NCI-H2227 treated with DMSO at 0.1 percent for 48 hours (cell line): Measurements from ENCODE around the gene CHST5.
"Not testable (repeated sequence)": the region's sequence is repeated elsewhere in the genome, so short reads cannot be mapped to it uniquely, and the experiment has no call there.

Experiments
- DNase-seq: peaks from one replicate; lab custom pipeline; 2025; lab: John Stamatoyannopoulos, UW

The CHST5 gene

DNA sequence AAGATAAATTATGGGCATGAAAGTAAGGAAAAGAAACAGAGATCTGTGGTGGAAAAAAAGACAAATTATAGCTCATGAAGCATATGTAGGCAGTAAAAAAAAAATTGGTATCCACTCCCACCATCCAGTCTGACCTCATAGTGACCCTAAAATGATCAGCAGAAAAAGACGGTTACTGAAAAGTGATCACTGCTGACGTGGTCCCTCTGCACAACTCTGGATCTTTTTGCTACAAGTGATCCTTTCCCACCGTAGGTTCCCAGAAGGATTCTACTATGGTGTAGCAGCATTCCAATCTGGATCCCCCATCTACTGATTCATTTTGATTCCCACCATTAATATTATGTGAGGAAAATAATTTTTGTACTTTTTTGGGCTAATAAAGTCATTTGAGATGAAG is 29.8 kb downstream of the CHST5 start:
- DNase-seq = no peak

DNA sequence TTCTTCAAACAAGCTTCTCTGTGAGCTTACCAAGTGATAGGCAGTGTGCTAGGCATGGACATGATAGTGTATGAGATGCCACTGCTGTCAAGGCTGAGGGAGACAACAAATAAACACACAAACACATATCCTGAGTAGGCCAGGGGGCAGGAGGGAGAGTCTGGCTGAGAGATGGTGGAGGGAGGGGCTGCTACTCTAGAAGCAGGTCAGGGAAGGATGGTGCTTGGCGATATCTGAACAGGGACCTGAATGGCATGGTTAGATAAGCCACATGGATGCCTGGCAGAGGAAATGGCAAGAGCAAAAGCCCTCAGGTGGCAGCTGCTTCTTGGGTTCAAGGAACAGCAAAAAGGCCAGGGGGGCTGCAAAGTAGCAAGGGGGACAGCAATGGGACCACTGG is 32.1 kb downstream of the CHST5 start:
- no peak for DNase-seq

DNA sequence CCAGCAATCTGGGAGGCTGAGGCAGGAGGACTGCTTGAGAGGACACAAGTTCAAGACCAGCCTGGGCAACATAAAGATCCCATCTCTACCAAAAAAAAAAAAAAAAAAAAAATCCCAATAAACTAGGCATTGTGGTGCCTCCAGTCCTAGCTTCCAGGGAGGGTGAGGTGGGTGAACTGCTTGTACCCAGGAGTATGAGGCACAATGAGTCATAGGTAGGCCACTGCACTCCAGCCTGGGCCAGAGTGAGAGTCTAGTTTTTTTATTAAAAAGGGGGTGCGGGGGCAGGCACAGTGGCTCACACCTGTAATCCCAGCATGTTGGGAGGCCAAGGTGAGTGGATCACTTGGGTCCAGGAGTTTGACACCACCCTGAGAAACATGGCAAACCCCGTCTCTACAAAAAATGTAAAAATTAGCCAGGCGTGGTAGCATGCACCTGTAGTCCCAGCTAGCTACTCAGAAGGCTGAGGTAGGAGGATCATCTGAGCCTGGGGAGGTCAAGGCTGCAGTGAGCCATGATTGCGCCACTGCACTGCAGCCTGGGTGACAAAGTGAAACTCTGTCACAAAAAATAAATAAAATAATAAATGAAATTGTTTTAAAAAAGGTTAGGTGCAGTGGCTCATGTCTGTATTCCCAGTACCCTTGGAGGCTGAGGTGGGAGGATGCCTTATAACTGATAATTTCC is 32.8 kb downstream of the CHST5 start:
- no peak for DNase-seq

DNA sequence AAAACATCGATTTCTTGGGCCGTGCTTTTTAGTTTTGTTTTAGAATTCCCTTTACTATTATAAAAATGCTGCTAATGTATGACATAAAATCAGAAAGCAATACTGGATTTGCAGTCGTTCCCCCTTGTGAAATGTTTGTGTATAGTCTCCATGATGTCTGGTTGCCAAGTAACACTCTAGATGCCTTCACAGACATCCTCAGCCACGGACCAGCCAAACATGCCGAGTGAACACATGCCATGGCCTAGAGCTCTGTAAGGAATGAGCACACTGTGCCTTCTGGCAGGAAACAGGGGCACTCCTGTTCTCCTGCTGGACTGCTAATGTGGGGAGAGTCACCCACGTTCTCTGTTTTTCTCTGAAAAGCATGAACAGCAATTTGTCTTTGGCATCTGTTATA is 34.1 kb downstream of the CHST5 start:
- DNase-seq = not testable (repeated sequence)

DNA sequence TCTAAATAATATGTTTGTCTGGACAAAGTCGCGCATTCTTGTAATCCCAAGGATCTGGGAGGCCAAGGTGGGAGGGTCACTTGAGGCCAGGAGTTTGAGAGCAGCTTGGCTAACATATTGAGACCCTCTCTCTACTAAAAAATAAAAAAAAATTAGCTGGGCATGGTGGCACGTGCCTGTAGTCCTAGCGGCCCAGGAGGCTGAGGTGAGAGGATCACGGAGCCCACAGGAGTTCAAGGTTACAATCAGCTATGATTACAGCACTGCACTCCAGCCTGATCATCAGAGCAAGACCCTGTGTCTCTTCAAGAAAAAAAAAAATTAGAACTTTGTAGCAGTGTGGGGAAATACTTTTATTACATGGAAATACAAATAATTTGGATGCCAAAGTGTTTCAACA is 34.5 kb downstream of the CHST5 start:
- no peak for DNase-seq

DNA sequence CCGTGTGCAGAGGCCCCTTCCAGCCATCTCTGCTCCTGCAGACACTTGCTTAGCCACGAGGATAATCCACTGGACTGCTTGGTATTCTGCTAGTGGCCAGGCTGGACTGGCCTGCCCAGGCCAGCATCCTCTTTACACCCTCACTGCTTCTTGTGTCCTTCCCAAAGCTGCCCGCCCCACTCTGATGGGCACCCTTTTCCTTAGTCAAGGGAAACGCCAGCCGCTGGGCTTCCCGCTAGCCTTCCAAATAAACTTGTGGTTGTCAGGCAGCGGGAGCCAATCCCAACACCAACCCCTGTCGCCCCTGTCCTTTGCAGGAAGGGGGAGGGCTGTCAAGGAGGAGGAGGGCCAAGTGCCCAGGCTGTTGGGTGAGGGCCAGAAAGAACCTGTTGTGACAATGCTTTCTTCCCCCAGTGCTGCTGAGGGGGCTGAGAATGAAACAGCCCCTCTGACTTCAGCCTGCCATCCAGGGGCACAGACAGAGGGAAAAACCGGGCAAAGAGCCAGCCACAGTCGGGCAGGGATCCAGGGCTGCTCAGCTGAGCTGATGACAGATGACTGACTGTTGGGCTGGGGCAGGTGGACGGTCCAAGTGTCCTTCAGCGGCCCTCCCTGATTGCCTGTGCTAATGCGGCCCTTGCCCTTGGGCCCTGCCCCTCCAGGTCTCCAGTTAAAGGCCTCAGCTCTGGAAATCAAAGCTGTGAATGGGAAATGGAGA is 37.1 kb downstream of the CHST5 start:
- not testable (repeated sequence) for DNase-seq

DNA sequence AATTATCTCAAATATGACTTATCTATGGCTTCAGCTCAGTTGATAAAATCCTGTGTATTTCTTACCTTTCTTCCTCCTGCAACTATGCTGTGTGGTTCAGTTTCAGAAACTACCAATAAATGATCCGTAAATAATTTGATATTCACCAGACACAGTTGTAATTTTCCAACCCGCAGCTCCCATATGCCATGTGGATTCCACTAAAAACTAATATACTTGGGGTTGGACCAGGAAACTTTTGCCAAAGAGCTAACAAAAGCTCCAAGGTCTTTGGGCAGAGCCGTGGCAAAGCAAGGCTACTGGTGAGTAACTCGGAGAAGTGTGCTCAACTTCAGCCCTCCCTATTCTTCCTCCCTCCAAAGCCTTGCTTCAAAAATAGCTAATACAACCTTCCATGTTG is 38.4 kb downstream of the CHST5 start:
- no peak for DNase-seq

DNA sequence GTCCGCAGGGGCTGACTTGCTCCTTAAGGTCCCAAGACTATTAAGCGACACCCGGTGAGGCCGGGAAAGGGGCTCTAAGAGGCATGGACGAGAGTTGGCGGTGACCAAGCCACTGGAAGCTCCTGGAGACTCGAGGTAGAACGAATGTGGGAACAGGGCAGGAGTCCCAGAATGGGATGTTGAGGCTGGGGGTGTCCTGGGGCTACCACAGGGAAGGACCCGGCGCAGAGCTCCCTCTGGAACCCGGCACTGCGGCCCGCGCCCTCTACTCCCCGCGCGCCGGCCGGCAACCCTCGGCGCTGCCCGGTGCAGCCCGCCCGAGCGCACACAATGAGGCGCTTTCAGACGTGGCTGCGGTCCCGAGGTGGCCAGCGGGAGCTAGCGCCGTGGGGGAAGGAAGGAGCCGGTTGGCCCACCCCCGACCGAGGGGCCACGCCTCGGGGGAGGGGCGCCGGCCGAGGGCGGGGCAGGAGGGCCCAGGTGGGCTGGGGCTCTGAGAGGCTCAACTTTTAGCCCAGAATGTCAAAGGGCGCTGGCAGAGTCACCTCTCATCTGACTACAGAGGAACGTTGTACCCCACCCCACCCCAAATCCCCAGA is 40.7 kb downstream of the CHST5 start, which contains the start of gene CHST6:
Gene CHST6, minus strand, starts transcription at position 366 of the 599 bp plus-strand sequence. CDS start 15,613 bp downstream, outside the sequence.
- DNase-seq = no peak

DNA sequence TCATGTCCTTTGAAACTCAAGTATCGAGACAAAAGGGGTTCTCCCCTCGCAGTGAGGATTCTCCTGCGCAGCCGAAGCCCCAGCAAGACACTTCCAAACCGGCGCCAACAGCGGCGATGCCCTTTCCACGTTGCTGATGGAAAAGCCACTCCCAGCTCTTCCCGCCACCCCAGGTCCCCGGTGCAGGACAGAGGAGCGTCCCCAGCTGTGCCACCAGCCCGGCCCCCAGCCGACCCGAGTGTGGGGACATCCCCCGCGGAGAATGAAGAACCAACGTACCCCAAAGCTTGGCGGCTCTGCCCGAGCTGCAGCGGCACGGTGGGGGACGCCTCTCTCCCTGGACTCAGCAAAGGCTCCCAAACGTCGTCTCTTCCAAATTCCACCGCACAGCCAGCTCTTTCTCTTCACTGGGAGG is 41.2 kb downstream of the CHST5 start:
- DNase-seq = no peak

DNA sequence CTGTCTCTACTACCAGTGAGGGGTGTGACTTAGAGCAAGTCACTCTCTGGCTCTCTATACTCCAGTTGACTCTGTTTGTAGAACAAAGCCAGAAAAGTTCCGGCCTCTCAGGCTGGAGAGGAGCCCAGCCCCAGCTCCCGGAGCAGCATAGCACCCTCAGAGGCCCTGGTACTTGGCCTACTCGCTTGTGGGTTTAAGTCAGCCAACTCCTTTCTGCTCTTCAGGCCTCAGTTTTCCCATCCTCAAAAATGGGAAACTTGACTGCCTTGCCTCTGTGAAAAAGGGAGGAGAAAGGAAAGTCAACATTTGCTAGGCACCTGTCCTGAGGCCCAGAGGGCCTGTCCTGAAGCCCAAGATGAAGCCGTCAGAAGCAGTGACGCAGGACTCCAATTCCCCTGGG is 41.7 kb downstream of the CHST5 start:
- DNase-seq = no peak

DNA sequence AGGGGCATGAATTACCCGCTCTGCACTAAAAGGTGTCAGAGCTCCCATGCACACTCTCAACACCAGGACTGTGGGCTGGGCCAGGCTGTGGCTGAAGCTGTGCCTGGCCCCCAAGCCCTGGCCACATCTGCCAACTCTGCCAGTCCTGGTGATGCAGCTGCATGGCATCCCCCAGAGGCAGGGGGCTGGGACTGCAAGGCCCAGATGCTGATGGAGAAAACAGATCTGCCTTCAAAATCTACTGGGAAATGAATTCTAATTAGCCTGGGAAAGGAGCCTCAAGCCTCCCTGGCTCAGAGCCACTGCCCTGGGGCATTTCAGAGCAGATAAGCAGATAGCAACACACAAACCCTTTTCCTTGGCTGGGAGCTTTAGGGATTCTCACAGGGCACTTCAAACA is 44.0 kb downstream of the CHST5 start:
- no peak for DNase-seq

DNA sequence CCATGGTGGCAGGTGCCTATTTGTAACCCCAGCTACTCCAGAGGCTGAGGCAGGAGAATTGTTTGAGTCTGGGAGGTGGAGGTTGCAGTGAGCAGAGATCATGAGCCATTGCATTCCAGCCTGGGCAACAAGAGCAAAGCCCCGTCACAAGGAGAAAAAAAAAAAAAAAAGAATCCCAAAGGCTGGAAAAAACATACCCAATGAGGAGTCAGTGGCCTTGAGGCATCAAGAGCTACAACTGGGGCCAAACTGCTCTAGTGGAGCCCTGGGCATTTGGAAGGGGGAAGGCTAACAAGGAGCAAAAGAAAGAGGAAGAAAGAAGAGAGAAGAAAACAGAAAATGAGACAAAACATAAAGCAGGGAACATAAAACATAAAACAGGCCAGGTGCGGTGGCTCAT is 47.6 kb downstream of the CHST5 start:
- no peak for DNase-seq

DNA sequence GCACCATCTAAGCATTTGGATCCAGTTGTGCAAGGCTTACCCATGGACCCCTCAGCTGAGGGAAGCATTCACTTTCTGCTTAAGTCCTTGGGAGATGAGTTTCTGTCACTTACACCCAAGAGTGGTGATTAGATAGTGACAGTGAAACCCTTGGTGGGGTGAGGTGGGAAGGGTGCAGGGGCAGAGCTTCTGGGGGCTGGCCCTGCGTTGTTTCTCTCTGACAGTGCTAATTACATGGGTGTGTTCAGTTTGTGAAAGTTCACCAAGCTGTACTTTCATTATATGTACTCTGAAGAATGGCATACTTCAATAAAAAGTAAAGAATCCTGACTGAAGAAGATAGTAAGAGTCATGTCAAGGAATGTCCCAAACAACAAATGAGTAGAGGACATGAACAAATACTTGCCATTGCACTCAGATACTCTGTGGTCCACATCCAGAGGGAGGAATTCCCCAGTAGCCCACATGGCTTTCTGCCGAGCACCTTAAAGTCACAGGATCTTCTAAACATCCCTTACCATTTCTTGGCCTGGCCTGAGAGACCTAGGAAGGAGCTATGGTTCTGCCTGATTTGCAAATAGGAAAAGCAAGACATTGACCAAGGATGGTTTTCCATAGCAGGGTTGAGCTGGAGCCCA is 49.1 kb downstream of the CHST5 start:
- no peak for DNase-seq

DNA sequence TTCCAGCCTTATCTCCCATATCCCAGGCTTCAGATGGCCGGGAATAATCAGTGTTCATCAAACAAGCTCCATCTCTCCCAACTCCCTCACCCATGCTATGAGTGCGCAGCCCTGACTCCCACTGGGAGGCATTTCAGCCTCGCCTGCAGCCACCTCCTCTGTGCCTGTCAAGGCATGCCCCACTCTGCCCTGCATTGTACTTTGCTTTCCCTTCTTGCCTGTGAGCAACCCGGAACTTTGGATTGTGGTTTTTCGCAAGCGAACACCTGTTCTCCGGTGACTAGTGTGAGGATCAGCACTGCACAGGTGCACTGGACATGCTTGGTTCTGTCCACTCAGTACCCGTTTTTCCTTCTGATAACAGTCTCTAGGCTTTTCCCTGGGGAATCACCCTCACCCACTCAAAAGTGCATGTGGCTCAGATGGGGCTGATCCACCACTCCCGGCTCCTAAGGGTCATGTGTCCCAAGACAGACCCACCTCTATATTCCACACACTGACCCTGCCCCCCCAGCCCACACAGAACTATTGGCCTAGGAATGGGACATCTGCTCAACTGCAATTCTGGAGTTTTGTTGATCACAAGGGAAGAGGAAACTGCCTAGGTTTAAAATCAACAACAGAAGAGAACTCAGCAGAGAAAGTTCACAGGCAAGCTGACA is 49.8 kb downstream of the CHST5 start:
- DNase-seq = no peak

DNA sequence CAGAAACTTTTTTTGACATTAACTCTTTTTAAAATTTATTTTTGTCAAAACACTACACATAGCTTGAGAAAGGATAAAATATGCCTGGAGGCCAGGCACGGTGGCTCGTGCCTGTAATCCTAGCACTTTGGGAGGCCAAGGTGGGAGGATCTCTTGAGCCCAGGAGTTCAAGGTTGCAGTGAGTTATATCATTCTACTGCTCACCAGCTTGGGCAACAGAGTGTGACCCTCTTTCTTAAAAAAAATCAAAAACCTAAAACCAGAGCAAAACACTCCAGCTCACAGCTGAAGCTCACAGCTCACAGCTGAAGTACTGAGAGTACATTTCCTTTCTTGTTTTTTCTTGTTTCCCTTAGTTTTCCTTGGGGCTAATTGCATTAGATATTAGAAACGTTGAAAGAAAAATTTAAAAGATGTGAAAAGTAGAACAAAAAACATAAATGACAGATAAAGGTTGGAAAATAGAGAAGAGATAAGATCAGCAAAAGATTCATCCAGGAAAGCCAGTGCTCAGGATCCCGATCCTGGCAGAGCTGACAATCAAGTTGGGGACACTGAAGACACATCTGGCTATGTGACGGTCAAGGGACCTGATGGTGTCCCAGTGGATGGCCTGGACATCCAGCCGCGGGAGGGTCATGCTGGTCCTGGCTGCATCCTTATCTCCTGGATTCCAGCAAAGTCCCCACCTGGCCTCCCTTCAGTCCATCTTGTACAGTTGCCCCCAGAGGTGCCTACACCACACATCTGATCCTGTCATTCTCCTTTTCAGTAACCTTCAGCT is 50.5 kb downstream of the CHST5 start:
- DNase-seq = no peak

DNA sequence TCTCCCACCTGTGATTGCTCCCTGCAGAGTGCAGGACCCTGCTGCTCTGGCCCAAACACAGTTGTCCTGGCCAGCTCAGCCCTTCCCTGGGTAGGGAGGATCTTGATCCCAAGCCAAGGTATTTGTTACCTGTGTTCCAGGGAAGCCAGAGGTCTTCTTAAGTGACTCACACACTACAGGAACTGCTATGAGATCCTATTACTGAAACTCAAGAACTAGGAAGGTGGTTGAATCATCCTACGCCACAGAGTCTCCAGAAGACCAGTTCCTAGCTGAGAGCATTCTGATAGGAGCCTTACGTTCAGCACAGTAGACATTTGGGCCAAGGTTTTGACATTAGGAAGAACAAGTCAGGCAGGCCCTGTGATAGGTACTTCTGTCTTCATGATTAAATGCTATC is 52.7 kb downstream of the CHST5 start:
- no peak for DNase-seq

DNA sequence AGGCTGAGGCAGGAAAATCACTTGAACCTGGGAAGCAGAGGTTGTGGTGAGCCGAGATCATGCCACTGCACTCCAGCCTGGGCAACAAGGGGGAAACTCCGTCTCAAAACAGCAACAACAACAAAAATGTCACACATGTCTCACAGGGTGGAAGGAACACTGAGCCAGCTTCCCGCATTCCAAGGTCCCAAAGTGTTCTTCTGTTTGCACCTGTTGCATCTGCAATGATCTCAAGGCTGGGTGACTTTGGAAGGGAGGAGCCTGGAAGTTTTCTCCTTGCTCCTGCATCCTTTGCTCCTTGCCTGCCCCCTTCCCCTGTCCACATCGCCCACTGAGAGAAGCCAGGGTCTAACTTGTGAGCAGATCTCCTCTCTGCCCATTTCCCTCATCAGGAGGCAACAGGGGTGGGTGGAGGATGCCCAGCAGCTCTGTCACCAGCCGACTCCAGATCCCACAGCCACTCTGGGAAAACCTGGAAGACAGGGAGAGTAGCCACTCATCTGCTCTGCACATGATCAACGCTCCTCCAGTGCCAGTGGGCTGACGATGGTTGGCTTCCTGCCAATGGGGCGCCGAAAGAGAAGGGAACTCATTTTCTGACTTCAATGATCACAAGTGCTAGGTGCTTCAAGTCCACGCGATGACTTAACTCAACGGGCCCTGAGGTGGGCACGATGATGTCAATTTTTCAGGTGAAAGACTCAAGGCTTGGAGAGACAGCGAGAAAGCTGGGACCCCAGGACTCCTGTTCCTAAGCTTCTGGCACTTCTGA is 53.3 kb downstream of the CHST5 start:
- DNase-seq = no peak

DNA sequence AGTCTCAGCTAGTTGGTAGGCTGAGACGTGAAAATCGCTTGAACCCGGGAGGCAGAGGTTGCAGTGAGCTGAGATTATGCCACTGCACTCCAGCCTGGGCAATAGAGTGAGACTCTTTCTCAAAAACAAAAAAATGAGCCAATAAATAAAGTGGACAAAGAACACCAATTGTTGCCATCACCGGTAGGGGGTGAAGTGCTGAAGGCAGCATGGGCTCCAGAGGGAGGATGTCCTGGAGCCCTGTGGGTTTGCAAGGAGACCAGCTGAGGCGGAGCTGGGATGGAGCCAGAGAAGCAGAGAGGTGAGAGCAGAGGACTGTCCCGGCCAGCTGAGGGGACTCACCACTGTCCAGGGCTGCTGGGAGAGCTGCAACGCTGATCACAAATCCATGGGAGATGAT is 54.4 kb downstream of the CHST5 start:
- no peak for DNase-seq

DNA sequence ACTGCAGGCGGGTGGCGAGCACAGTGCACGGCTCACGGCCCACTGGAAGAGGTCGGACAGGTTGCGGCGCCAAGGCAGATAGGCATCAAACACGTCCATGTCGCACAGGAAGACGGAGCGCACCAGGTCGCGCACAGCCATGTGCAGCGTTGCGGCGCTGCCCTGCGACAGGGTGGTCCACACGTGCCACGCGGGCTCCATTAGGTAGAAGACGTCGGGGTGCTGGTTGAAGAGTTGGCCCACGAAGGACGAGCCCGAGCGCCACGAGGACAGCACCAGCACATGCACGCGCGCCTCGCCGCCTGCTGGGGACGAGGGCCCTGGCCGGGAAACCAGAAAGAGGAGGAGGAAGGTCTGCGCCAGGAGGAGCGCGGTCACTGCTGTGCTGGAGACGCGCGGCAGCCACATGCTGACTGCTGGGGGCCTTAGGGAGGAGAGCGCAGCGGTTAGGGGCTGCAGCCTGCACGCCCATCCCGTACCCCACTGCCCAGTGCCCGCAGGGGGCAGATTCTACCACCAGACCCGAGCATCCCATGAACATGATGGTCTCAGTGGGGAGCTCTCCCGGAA is 56.4 kb downstream of the CHST5 start:
- DNase-seq = no peak
